C4-2B (cell line): ENCODE measurements around the gene PDE8B.

Source experiments
- ZFX ChIP-seq: fragments of 450-650 bp; IDR thresholded peaks from 2 replicates; pipeline ENCODE4 v1.6.1; 2017
- TF ChIP-seq, protein P1 (sequence below): fragments of 450-650 bp; conservative IDR thresholded peaks from 2 replicates; pipeline ENCODE4 v1.5.1; 2017; ENCODE audit warnings: mild to moderate bottlenecking

DNA sequence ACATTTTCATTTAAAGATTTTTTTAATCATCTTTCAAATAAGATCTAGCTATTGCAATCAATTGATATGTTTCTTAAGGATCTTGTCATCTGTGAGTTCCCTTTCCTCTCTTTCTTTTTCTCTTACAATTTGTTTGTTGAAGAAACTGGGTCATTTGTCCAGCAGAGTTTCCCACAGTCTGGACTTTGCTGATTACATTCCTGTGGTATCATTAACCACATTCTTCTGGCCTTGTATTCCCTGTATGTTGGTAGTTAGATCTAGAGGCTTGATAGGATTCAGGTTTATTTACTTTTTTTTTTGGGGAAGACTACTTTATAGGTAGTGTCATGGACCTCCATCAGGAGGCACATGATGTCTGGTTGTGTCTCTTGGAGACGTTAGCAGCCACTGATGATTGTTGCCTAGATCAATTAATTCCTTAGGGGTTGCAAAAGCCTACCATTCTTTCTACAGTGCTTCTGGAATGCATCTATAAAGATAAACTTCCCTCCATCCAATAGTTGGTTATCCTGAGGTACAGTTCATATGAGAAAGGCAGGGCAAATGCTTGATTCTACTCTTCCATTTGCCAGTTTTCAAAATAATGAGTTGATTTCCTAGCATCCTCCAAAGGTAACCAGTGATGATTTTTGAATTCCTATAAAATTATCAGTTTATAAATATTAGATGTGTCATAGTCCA, 14.3 kb downstream of the PDE8B start:
- TF ChIP-seq, protein P1, sequence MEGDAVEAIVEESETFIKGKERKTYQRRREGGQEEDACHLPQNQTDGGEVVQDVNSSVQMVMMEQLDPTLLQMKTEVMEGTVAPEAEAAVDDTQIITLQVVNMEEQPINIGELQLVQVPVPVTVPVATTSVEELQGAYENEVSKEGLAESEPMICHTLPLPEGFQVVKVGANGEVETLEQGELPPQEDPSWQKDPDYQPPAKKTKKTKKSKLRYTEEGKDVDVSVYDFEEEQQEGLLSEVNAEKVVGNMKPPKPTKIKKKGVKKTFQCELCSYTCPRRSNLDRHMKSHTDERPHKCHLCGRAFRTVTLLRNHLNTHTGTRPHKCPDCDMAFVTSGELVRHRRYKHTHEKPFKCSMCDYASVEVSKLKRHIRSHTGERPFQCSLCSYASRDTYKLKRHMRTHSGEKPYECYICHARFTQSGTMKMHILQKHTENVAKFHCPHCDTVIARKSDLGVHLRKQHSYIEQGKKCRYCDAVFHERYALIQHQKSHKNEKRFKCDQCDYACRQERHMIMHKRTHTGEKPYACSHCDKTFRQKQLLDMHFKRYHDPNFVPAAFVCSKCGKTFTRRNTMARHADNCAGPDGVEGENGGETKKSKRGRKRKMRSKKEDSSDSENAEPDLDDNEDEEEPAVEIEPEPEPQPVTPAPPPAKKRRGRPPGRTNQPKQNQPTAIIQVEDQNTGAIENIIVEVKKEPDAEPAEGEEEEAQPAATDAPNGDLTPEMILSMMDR = no peak
- TF ChIP-seq ZFX = no peak
